CD4-positive, alpha-beta T cell treated with Interleukin-12 subunit alpha and Interleukin-12 subunit beta, for 1 hour (primary cell): ENCODE data around the gene STX3.
"Not testable (repeated sequence)": the region's sequence is repeated elsewhere in the genome, so short reads cannot be mapped to it uniquely, and the experiment has no call there.

ENCODE experiments used
- DNase-seq: peaks from one replicate; pipeline ENCODE4 v3.0.0-alpha.2; 2020

STX3 gene

GRCh38 chr11:59794417-59794816 is 39.2 kb downstream of the STX3 start:
- no peak for DNase-seq

- DNase-seq = no peak
Measured at GRCh38 chr11:59800390-59801025, 45.3 kb downstream of the STX3 start.

GRCh38 chr11:59801160-59801706 is 46.1 kb downstream of the STX3 start:
- DNase-seq = no peak

GRCh38 chr11:59801981-59802638 is 46.9 kb downstream of the STX3 start:
- DNase-seq = no peak

GRCh38 chr11:59802639-59803176 is 47.5 kb downstream of the STX3 start:
- peak; percentile 73 for DNase-seq

- DNase-seq = no peak
Measured at GRCh38 chr11:59804061-59804460, 48.9 kb downstream of the STX3 start.

GRCh38 chr11:59807047-59807610 is 52.0 kb downstream of the STX3 start:
- DNase-seq = no peak

- DNase-seq = peak; percentile 93
Measured at GRCh38 chr11:59810189-59810910, 55.2 kb downstream of the STX3 start, which contains the start of gene MRPL16. MRPL16 (minus strand) TSS chr11:59810778; CDS start chr11:59810658, 120 bp downstream.

GRCh38 chr11:59810911-59811259 is 55.7 kb downstream of the STX3 start:
- no peak for DNase-seq

GRCh38 chr11:59812220-59812619 is 57.0 kb downstream of the STX3 start:
- no peak for DNase-seq

- no peak for DNase-seq
Measured at GRCh38 chr11:59813364-59813763, 58.2 kb downstream of the STX3 start.

- no peak for DNase-seq
Measured at GRCh38 chr11:59814021-59814420, 58.8 kb downstream of the STX3 start.

- DNase-seq = no peak
Measured at GRCh38 chr11:59815754-59816153, 60.6 kb downstream of the STX3 start.

GRCh38 chr11:59816434-59816833 is 61.3 kb downstream of the STX3 start:
- not testable (repeated sequence) for DNase-seq

- DNase-seq = no peak
Measured at GRCh38 chr11:59818572-59818971, 63.4 kb downstream of the STX3 start.

GRCh38 chr11:59822989-59823566 is 67.9 kb downstream of the STX3 start:
- peak; percentile 58 for DNase-seq

GRCh38 chr11:59829358-59829757 is 74.2 kb downstream of the STX3 start:
- no peak for DNase-seq

GRCh38 chr11:59833602-59834001 is 78.4 kb downstream of the STX3 start:
- no peak for DNase-seq

- DNase-seq = no peak
Measured at GRCh38 chr11:59839615-59840014, 84.4 kb downstream of the STX3 start.

GRCh38 chr11:59841514-59841913 is 86.3 kb downstream of the STX3 start:
- no peak for DNase-seq

- no peak for DNase-seq
Measured at GRCh38 chr11:59842316-59842715, 87.1 kb downstream of the STX3 start.

GRCh38 chr11:59845399-59845798 is 90.2 kb downstream of the STX3 start, which contains the start of gene CBLIF:
CBLIF (minus strand) TSS chr11:59845499; CDS start chr11:59845453, 46 bp downstream.
- DNase-seq = no peak

- no peak for DNase-seq
Measured at GRCh38 chr11:59846556-59846955, 91.4 kb downstream of the STX3 start.
